Stimulated activated CD8-positive, alpha-beta memory T cell treated with anti-CD3 and anti-CD28 coated beads, Interleukin-12 subunit alpha, Interleukin-12 subunit beta, amount 100 ng/mL, for 4 hours (primary cell): ENCODE measurements around the gene HMCN2.
"Not testable (repeated sequence)": the region's sequence is repeated elsewhere in the genome, so short reads cannot be mapped to it uniquely, and the experiment has no call there.

Experiments
- DNase-seq: peaks from one replicate; pipeline ENCODE4 v3.0.0-alpha.2; 2020; ENCODE audit warnings: low read depth

Gene HMCN2

DNA sequence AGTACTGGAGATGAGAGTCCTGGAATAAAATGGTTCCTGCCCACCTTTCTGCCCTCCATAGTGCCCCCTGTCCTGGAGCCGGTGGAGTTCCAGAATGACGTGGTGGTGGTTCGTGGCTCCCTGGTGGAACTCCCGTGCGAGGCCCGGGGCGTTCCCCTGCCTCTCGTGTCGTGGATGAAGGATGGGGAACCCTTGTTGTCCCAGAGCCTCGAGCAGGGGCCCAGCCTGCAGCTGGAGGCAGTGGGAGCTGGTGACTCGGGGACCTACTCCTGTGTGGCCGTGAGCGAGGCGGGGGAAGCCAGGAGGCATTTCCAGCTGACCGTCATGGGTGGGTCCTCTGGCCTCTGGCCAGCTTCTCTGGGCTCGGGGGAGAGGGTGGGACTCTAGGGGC lies 128.1 kb downstream of the HMCN2 start:
- DNase-seq: no peak

DNA sequence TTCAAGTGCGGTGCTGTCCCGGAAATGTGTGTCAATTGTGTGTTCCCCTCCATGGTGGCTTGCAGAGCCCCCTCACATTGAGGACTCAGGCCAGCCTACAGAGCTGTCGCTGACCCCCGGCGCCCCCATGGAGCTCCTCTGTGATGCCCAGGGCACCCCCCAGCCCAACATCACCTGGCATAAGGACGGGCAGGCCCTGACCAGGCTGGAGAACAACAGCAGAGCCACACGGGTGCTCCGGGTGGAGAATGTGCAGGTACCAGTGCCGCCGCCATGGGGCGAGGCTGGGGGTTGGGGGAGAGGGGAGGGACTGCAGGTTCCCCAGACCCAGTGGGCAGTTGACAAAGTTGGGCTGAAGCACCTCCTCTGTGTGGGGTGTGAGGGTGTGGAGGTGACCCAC lies 128.8 kb downstream of the HMCN2 start:
- no peak for DNase-seq

DNA sequence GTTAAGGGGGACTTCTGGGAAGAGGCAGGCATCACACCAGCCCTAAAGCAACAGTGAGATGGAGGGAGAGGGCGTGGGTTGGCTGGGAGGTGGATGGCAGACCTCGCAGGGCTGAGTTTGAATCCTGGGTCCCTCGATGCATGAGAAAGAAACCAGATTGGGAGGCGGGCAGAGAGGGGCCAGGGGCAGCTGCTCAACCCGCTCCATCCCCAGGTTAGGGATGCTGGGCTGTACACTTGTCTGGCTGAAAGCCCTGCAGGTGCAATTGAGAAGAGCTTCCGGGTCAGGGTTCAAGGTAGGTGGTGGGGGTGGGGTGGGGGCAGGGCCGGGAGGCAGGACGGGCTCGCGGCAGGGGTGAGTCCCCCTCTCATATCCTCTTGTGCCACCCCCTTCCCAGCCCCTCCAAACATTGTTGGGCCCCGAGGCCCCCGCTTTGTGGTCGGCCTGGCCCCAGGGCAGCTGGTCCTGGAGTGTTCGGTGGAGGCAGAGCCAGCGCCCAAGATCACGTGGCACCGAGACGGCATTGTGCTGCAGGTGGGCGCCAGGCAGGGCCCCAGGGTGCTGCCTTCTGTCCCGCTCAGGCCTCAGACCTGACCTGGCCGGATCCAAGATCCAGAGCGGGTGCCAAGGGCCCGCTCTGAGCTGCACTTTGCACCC lies 129.4 kb downstream of the HMCN2 start:
- DNase-seq: no peak

DNA sequence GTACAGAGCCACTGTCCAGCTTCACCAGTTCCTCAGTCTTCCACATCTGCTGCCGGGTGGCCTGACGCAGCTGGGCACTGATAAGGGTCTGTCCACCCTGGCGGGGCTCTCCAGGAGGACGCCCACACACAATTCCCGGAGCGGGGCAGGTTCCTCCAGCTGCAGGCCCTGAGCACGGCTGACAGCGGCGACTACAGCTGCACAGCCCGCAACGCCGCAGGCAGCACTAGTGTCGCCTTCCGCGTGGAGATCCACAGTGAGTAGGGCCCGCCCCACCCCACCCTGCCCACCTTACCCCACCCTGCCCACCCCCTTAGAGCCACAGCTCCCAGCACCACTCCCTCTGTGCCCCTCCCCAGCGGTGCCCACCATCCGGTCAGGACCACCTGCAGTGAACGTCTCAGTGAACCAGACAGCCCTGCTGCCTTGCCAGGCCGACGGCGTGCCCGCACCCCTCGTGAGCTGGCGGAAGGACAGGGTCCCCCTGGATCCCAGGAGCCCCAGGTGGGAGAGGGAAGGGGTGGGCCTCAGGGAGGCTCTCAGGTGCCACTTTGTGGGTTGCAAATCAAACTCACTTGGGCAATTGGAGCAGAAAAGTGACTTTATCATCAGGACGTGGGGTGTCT lies 130.4 kb downstream of the HMCN2 start:
- no peak for DNase-seq

DNA sequence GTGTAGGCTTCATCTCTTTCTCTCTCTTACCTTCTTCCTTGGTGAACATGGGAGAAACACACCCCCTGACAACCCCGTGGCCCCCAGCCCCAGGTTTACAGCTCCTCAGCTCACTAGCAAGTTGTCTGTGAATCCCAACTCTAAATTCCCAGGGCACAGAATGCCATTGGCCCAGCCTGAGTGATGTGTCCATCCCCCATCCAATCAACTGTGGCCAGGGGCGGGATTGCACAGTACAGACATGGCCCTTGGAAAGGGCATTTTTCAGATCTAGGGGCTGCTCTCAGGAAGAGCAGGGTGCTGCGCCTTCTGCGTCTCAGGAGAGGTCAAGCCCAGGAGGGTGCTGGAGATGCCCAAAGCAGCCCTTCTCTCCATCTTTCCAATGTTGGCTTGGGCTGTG lies 131.0 kb downstream of the HMCN2 start:
- DNase-seq: no peak

DNA sequence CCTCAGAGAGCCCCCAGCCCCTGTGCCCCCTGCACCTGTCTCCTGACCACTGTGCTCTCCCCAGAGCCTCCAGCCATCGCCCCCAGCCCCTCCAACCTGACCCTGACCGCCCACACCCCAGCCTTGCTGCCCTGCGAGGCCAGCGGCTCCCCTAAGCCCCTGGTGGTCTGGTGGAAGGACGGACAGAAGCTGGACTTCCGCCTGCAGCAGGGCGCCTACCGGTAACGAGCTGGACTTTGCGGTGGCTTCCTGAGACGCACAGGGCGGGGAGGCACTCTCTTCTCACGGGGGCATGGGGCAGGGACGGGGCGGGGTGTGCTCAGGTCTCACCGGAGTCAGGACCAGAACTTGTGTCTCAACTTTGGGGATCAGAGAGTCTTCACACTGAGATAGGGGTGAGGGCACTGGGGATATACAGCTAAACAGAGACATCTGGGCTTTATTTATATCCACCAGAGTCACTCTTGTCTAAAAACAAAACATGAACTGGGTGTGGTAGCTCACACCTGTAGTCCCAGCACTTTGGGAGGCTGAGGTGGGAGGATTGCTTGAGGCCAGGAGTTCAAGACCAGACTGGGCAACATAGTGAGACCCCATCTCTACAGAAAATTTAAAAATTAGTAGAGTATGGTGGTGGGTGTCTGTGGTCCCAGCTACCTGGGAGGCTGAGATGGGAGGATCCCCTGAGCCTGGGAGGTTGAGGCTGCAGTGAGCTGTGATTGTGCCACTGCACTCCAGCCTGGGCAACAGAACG lies 133.1 kb downstream of the HMCN2 start:
- no peak for DNase-seq

DNA sequence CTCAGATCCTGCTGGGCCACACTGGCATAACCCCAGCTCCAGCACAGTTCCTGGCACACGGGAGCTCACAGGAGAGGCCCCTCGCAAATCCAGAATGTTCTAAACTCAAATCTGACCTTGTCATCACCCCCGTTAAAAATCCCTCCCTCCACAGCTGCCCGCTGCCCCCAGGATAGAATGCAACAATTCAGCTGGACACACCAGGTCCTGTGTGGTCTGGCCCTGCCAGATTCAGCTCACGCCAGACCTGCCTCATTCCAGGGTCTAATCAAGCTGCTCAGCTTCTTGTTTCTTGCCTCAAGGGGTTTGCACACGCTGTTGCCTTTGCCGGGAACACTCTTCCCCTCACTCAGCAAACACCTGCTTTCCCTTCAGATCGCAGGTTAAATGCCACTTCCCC lies 134.2 kb downstream of the HMCN2 start:
- DNase-seq: no peak

DNA sequence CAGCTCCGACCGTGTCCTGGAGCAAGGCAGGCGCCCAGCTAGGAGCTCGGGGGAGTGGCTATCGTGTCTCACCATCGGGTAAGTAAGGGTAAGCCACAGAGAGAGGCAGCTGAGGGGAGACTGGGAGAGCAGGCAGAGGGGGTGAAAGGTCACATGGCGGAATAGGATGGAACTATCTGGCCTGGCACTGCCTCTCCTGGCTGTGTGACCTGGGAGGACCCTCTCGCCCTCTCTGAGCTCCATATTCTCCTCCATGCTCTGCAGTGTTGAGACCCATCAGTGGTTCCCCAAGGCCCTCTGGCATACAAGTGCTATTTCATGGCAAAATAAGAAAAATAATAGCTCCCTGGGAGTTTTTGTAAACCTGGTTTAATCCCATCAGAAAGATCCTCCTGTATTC lies 135.3 kb downstream of the HMCN2 start:
- no peak for DNase-seq

DNA sequence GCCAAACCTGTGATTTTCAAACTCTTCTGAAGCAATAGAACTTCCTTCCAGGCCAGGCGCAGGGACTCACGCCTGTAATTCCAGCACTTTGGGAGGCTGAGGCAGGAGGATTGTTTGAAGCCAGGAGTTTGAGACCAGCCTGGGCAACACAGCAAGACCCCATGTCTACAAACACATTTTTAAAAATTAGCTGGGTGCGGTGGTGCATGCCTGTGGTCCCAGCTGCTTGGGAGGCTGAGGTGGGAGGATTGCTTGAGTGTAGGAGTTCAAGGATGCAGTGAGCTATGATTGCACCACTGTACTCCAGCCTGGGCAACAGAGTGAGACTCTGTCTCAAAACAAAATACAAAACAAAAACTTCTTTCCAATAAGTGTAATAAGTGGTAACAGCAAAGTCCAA lies 136.2 kb downstream of the HMCN2 start:
- DNase-seq: not testable (repeated sequence)

DNA sequence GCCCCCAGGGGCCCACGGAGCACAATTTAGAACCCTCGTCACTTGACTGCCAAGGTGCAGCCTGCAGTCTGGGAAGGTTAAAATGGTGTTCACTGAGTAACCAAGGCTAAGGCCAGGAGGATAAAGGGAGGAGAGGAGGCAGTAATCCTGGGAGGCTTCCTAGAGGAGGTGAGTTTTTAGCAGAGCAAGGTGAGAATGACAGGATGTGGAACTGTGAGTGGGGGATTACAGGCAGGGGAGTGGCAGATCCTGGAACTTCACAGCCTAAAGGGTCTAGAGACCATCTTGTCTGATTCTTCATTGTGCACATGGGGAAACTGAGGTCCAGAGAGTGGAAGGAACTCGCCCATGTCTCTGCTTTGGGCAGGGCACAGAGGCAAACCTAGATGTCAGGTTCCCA lies 136.7 kb downstream of the HMCN2 start:
- DNase-seq: no peak

DNA sequence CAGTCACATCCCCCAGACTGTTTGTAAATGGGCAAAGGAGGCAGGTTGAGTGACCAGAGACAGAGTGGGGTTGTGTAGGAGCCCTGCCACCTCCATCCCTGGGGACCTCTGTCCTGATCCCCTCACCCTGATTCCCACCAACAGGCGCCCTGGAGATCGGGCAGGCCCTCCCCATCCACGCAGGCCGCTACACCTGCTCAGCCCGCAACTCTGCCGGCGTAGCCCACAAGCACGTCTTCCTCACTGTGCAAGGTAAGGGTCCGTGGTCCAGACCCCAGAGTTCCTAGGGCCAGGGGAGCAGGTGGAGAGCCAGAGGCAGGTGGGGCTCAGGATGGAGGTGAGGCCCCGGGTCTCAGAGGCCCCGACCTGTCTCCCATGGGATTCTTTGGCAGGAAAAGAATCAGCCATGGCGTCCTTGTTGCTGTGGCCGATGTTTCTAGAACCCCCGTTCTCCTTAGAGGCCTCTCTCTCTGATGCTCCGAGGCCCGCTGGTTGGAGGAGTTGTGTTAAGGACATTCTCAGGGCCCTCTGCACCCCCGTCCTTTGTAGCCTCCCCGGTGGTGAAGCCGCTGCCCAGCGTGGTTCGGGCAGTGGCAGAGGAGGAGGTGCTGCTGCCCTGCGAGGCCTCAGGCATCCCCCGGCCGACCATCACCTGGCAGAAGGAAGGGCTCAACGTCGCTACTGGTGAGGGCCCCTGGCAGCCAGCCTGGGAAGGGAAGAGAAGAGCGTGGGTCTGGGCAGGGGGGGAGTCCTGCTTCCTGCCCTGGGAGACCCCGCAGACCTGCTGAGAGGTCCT lies 137.3 kb downstream of the HMCN2 start:
- DNase-seq: no peak

DNA sequence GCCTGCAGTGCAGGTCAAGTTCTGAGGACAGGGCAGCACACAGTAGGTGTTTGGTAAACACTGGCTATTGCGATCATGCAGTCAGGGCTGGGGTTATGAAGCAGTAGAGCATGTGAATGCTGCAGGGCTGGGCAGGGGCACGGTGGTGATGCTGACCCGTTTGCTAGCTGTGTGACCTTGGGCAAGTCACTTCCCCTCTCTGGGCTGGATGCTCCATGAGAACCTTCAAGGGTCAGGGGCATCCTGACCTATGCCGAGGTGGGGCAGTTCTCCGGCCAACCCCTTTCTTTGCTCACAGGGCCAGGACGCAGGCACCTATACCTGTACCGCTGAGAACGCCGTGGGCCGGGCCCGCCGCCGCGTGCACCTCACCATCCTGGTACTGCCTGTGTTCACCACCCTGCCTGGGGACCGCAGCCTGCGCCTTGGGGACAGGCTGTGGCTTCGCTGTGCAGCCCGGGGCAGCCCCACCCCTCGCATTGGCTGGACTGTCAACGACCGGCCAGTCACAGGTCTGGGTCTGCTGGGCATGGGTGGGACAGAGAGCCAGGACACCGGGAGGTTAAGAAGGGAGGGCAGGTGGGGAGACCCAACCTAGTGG lies 140.2 kb downstream of the HMCN2 start:
- no peak for DNase-seq

DNA sequence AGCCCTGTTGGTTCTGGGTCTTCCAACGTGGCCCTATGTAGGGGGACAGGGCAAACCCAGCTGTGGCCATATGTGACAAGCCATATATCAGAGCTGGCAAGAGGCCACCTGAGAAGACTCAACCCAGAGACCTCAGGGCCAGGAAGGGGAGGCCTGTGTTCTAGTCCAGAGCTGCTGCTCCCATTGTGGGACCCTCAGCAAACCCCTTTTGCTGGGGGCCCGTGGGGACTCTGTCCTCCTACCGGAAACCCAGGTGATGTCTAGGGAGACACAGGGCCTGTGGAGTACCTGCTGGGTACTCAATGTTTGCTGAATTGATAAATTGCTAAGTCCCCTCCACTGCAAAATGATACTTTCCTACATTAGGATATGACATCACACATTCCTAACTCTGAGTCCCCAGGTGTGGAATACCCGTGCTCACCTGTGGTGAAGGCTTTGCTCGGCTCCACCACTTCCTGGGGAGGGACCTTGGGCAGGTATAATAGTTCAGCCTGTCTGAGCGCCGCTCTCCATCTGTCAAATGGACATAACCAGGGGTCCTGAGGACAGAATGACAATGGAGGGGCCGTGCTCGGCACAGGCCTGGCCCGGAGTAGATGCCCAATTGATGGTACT lies 140.8 kb downstream of the HMCN2 start:
- no peak for DNase-seq

DNA sequence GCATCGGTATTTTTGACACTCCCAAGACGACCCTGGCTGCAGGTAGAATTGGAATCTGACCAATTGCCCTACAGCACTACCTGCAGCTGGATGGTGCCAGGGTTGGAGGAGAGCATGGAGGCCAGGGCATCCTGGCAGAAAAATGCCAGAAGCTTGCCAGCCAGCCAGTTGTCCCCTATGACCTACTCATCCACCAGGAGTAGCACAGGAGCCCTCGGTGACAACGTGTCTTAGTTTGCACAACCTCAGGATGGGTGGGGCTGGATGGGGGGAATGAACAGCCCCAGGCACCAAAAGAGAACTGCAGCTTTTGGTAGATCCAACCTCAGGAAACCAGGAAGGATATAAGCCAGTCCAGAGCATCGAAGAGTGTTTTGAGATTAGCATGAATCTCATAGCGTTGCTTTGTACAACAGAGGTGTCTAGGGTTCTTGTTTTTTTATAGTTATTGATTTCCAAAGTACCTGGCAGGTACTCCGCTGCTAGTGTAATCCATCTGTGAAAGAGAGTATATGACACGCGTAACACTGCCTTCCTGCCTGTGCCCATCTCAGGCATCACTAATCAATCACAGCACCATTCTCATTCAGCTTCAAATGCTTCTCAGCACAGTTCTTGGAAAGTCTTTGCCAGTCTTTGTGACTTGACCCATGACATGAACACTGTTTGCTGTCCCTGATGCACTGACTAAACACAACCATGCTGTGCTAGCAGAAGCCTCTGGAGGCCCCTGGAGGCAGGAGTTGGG lies 142.5 kb downstream of the HMCN2 start:
- DNase-seq: no peak

DNA sequence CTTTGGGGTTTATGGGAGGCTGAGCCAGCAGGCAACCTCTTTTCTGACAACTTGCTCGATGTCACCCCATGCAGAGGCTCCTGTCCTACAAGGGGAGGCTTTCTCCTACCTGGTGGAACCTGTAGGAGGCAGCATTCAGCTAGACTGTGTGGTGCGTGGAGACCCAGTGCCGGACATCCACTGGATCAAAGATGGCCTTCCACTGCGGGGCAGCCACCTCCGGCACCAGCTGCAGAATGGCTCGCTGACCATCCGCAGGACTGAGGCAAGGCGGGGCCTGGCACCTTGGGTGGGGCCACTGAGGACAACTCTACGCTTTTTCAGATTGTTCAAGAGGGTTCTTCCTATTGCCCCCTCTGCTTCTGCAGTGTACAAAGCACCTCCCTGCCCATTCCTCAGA lies 143.1 kb downstream of the HMCN2 start:
- no peak for DNase-seq

DNA sequence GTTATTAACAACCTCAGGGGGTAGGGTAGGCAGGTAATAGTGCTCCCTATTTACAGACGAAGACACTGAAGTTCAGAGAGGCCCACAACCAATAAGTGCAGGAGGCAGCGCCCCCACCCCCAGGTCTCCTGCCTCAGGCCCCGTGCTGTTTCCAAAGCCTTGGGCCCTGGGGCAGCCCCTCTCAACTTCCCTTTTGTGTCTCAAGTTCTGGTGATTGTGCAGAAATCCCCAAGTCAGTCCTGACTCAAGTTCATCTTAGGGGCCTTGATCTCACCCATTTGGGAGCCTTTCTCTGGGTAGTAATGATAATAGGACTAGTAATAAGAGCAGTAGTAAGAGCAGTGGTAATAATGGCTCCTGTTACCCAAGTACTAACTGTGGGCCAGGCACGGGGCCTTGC lies 143.7 kb downstream of the HMCN2 start:
- no peak for DNase-seq

DNA sequence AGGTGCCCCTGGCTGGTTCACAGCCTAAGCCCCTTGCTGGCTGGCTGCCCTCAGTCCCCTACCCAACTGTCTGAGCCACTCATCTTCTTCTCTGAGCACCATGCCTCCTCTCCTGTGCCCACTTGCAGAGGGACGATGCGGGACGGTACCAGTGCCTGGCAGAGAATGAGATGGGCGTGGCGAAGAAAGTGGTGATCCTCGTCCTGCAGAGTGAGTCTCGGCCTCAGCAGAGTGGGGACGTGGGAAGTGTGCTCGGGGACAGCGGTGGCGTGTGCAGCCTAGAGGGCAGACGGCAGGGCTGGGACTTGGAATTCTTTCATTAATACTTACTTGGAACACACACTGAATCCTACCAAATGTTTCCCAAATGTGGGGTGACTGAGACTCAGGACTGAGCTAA lies 144.9 kb downstream of the HMCN2 start:
- no peak for DNase-seq

DNA sequence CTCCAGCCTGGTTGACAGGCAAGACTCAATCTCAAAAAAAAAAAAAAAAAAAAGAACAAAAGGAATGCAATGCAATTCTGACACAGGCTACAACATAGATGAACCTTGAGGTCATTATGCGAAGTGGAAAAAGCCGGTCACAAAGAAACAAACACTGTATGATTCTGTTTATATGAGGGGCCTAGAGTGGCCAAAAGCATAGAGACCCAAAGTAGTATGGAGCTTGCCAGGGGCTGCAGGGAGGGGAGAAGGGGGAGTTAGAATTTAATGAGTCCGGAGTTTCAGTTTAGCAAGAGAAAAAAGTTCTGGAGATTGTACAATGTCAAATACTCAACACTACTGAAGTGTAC lies 146.0 kb downstream of the HMCN2 start:
- DNase-seq: no peak

DNA sequence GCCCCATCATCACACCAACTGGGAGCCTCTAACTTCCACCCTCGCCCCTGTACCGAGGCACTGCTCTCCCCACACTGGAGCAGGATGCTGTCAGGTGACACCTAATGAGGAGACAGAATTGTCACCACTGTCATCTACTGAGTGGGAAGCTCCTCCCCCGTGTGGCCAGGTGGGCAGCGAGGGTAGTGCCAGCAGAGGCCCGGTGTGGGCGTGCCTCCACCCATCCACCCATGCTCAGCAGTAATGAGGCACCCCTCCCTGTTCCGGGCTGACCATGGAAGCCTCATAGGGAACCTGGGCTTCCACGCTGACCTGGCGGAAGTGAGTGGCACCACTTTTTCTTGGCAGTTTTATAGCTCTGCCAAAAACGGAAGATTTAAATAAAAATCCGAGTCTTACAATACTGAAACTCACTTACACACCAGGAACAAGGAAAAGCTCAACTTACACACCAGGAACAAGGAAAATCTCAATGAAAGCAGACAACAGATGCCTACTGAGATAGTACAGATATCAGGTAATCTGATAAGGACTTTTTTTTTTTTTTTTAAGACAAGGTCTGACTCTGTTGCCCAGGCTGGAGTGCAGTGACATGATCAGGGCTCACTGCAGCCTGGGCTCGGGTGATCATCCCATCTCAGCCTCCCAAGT lies 148.6 kb downstream of the HMCN2 start:
- no peak for DNase-seq

DNA sequence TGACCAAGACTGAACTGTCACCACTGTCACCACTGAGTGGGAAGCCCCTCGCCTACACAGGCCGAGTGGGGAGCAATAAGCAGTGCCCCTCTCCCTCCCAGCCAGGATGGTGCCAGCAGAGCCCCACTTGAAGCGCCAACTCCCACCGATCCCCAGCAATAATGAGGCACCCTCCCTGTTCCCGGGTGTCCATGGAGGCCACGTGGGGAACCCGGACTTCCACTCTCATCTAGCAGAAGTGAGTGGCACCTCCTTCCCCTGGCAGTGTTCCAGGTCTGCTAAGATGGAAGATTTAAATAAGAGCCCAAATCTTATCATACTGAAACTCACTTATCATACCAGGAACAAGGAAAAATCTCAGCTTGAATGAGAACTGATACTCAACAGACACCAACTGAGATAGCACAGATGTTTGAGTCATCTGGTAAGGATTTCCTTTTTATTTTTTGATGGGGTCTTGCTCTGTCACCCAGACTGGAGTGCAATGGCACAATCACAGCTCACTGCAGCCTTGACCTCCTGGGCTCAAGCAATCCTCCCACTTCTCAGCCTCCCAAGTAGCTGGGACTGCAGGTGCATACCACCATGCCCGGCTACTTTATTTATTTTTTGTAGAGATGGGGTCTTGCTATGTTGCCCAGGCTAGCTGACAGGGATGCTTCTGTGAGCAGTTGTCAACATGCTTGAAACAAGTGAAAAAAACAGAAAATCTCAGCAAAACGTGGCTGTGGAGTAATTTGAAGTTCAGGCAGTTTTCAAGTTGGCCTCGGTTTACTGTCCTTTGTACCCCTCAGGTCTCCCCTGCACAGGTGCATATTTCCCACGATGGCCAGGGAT lies 149.6 kb downstream of the HMCN2 start:
- no peak for DNase-seq
